ENCODE data around the gene B4GALNT1.

The B4GALNT1 gene

GRCh38 chr12:57584050-57584449, 49.0 kb downstream of the B4GALNT1 start:
- DNase-seq = no peak

GRCh38 chr12:57583008-57583831, 49.8 kb downstream of the B4GALNT1 start:
- DNase-seq = peak; percentile 57 to 88

- no peak for DNase-seq
Measured at GRCh38 chr12:57582440-57582839, 50.6 kb downstream of the B4GALNT1 start.

GRCh38 chr12:57581802-57582201, 51.2 kb downstream of the B4GALNT1 start:
- no peak for DNase-seq

DNA sequence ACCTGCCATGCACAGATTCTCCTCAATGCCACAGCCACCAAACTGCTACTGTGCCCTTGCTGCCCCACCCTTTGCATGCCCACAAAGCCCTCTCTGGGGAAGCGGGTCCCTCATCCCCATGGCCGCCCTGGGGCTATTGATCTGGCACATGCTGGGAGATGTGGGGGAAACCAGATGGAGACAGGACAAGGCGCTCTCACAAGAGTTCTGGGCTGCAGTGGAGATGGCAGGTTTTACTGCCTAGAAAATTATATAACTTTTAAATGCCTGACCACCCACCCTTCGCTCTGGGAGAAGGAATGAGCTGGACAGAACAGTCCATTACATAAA, 52.6 kb downstream of the B4GALNT1 start:
- no peak for DNase-seq

DNA sequence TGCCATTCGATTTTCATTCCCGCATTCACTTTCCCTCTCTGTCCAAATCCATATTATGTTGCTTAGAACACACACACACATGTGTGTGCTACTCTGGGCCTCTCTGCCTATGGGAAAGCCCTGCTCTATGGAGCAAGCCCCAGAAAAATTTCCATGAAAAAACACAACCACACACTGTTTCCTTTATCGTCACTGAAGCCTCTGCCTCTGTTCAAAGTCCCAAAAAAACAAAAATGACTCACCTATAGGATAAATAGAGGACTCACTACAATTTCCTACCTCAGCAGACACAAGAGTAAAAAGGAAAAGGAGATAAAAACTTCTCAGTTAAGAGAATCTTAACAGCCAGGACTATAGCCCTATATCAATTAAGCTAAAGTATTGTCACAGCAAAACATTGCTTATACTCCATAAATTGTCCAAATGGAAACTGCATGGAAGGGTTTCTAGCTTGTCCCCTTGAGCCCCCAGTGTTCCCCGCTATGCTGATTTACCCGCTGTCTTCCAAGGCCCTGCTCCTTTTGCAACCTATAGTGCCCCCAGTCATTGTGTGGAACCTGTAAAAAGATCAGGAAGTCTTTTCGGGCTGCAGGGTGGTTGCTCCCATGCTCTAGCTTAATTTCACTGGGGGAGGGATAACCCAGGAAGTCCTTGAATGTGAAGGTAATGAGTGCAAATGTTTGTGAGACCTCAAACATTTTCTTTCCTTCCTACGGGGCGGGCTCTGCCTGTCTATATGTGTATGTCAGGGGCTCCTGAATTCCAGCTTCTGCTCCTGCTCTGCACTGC, 53.1 kb downstream of the B4GALNT1 start:
- DNase-seq = no peak

DNA sequence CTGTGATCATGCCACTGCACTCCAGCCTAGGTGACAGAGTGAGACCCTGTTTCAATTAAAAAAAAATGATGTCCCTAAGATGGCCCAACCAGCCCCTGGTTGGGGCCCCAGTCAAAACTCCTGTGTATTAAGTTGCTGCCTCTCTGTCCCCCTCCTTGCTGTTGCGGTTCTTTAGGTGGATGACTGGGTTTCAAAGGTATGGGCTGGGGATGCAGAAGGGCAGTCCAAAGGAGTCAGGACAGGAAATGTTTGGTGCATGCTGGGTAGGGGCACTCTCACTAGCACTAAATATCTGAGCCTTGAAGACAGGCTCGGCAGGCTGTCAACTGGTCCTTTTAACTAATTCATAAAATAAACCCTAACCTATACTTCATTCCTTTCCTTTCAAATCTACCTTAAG, 54.0 kb downstream of the B4GALNT1 start:
- DNase-seq = no peak

DNA sequence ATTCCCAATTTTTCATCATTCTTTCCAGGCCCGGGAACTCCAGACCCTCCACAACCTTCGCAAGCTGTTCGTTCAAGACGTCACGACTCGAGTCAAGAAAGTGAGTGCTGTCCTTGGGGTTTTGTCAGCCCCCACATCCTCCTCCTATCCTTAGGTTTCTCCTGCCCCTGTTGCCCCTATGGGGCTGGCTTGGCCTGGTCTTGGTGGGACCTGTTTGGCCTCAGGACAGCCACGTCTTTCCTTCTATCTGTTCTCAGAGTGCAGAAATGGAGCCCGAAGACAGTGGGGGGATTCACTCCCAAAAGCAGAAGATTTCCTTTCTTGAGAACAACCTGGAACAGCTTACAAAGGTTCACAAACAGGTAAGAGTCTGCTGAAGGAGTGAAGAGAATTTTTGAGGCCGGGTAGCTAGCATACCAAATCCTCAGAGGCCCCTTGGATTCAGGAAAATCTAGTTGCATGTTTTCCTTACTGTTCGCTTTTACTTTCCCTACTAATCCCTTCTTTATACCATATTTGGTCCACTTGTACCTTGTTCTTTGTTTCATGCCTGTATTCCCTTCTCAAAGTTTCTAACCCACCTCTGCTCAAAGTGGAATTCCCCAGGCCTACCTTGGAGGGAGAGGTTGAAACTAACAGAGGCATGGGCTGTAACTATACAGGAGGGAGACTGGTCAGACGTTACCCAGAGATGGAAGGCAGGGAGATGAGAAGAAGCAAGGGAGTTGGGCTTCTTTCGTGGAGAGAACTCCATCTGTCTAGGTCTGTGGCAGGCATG, 54.8 kb downstream of the B4GALNT1 start:
- DNase-seq = no peak

DNA sequence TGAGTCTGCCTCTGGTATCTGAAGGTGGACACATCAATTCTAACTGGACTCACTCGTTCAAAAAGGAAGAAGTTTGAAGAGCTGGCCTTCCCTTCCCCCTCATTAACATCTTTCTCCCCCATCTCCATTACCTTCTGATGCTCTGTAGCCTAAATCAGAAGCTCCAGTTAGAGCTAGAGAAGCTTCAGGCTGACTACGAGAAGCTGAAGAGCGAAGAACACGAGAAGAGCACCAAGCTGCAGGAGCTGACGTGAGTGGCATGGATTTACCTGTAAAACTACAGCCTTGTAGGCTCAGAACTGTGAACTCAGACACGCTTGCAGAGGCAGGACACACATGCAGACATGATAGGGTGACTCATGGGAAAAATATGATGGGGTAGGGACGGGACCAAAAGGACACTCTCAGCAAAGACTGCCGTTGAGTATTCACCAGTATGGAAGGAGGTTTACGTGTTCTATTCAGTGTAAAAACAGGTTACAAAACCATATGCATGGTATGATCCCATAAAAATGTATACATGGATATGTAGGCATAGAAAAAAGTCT, 56.3 kb downstream of the B4GALNT1 start:
- DNase-seq = no peak
